PC-3 (cell line): Measurements from ENCODE around the gene B4GALNT1. TPM values are rescaled to one million over a fixed set of nuclear protein-coding genes. Genes with fewer than 3 reads are reported as not detected.

Experiments
- ATAC-seq: fragments of 200-7000 bp; cut with Tn5 transposase; 2 replicates; pipeline ENCODE4 v1.9.1; 2020; ENCODE audit warnings: mild to moderate bottlenecking, moderate library complexity
- BruUV-seq: library from RNA; stranded (reverse); fragments of 400-500 nt; replicated peaks from 2 replicates; lab custom pipeline; 2021; lab: Mats Ljungman, UMichigan
- CTCF ChIA-PET: fragments of 300-600 bp; sonication (Branson Sonifier 250); formaldehyde crosslinking; loops from one replicate; lab custom pipeline; 2022; ENCODE audit warnings: antibody characterized with exemption; lab: Charles Lee
- POLR2A ChIA-PET: fragments of 300-600 bp; sonication (Branson Sonifier 250); formaldehyde crosslinking; loops from one replicate; lab custom pipeline; 2022; ENCODE audit warnings: antibody characterized with exemption; ENCODE audit not compliant: unreplicated experiment; lab: Charles Lee
- DNase-seq: peaks from one replicate; pipeline ENCODE4 v3.0.0-alpha.2; 2015
- H2AFZ ChIP-seq: fragments of 300-600 bp; sonication (generic); 2 replicates; pipeline ENCODE4 v1.6.0; 2016; ENCODE audit warnings: antibody characterized with exemption, low read length
- H3F3A ChIP-seq: fragments of 300-600 bp; sonication (generic); one replicate; pipeline ENCODE4 v1.6.0; 2017; ENCODE audit warnings: antibody characterized with exemption, low read length, control low read depth, mild to moderate bottlenecking; ENCODE audit not compliant: unreplicated experiment
- H3K27ac ChIP-seq: fragments of 300-600 bp; sonication (generic); 2 replicates; pipeline ENCODE4 v1.5.1; 2016; ENCODE audit warnings: mild to moderate bottlenecking, low read length
- H3K27me3 ChIP-seq: fragments of 300-600 bp; sonication (generic); 2 replicates; pipeline ENCODE4 v1.6.1; 2016; ENCODE audit warnings: low read length, mixed read lengths
- H3K36me3 ChIP-seq: fragments of 300-600 bp; sonication (generic); 2 replicates; pipeline ENCODE4 v1.6.1; 2016; ENCODE audit warnings: low read depth, mixed run types, low read length, mixed read lengths
- H3K4me1 ChIP-seq: fragments of 300-600 bp; sonication (generic); 2 replicates; pipeline ENCODE4 v1.5.1; 2016; ENCODE audit warnings: low read length; ENCODE audit not compliant: insufficient read depth
- H3K4me2 ChIP-seq: fragments of 300-600 bp; sonication (generic); 2 replicates; pipeline ENCODE4 v1.6.0; 2016; ENCODE audit warnings: low read length
- H3K4me3 ChIP-seq: fragments of 300-600 bp; sonication (generic); 2 replicates; pipeline ENCODE4 v1.5.1; 2016; ENCODE audit warnings: mild to moderate bottlenecking, low read length, mixed read lengths
- H3K79me2 ChIP-seq: fragments of 300-600 bp; sonication (generic); 2 replicates; pipeline ENCODE4 v1.6.1; 2017; ENCODE audit warnings: low read length, mixed read lengths
- H3K9ac ChIP-seq: fragments of 300-600 bp; sonication (generic); 2 replicates; pipeline ENCODE4 v1.6.0; 2016; ENCODE audit warnings: mild to moderate bottlenecking, low read length
- H3K9me2 ChIP-seq: fragments of 300-600 bp; sonication (generic); replicated peaks from 2 replicates; pipeline ENCODE4 v1.6.1; 2016; ENCODE audit warnings: mixed run types, low read length, mixed read lengths
- H3K9me3 ChIP-seq: fragments of 300-600 bp; sonication (generic); 2 replicates; pipeline ENCODE4 v1.6.1; 2016; ENCODE audit warnings: low read length, mixed read lengths
- H4K20me1 ChIP-seq: fragments of 300-600 bp; sonication (generic); 2 replicates; pipeline ENCODE4 v1.6.1; 2016; ENCODE audit warnings: low read length, mixed read lengths
- CTCF ChIP-seq: fragments of 300-600 bp; sonication (generic); conservative IDR thresholded peaks from 2 replicates; pipeline ENCODE4 v1.5.1; 2017; ENCODE audit warnings: antibody characterized with exemption, low read depth, mild to moderate bottlenecking, low read length
- EZH2 ChIP-seq: fragments of 300-600 bp; sonication (generic); IDR thresholded peaks from one replicate; pipeline ENCODE4 v1.6.1; 2017; ENCODE audit warnings: antibody characterized with exemption, mild to moderate bottlenecking, low read length; ENCODE audit not compliant: unreplicated experiment
- EZH2phosphoT487 ChIP-seq: fragments of 300-600 bp; sonication (generic); IDR thresholded peaks from 2 replicates; pipeline ENCODE4 v1.6.1; 2018; ENCODE audit warnings: mild to moderate bottlenecking, antibody characterized with exemption, low read length, borderline replicate concordance
- intact Hi-C: fragments of 100-400 bp; cut with micrococcal nuclease; formaldehyde crosslinking; loops from 2 replicates; pipeline ENCODE4 v1.9.0; 2023
- total RNA-seq: library from RNA; depleted of rRNA; stranded (reverse); fragments of >200 nt; gene quantifications from 2 replicates; pipeline ENCODE4 v1.2.3, GENCODE V29; 2014

B4GALNT1 gene
- total RNA-seq, 1 experiment from 2014 or later: 39.0 TPM

GRCh38 chr12:57593187-57593586 lies 39.8 kb downstream of the B4GALNT1 start:
- Histone ChIP-seq H3K4me3 (no peak overlapping the region; the same call in 1 of the 2 replicates), H3K79me2 (peaks cover 33% of the 10 kb centered on the region), H2AFZ (no peak overlapping the region), H3K9me2 (no peaks in the 10 kb centered on the region), H3F3A (no peaks in the 10 kb centered on the region), H4K20me1 (peaks cover 10% of the 10 kb centered on the region; the same call in 1 of the 2 replicates), H3K4me1 (peaks cover 21% of the 10 kb centered on the region), H3K36me3 (peaks cover 21% of the 10 kb centered on the region; the same call in 1 of the 2 replicates), H3K27me3 (no peaks in the 10 kb centered on the region), H3K9ac (no peak overlapping the region), H3K9me3 (no peaks in the 10 kb centered on the region), H3K4me2 (peak overlapping the region; percentile 94), H3K27ac (no peak overlapping the region)
- intact Hi-C loops: no loop called here
- POLR2A ChIA-PET: no interaction called here
- no peak for TF ChIP-seq EZH2phosphoT487
- TF ChIP-seq EZH2: no peak
- TF ChIP-seq CTCF: no peak
- CTCF ChIA-PET: interaction anchor here (0.6 to 0.8 kb wide), 2 partner anchors 28 to 46 kb away, joined by 3 to 5 read pairs; no protein-coding TSS in a partner anchor
- ATAC-seq (no peak), DNase-seq (no peak)
- BruUV-seq: no TSS peak

- Histone ChIP-seq H4K20me1 (peaks cover 10% of the 10 kb centered on the region; the same call in 1 of the 2 replicates), H3K27ac (no peak overlapping the region), H2AFZ (no peak overlapping the region), H3K4me1 (peaks cover 21% of the 10 kb centered on the region), H3K9ac (no peak overlapping the region), H3K4me3 (peak overlapping the region; percentile 98), H3K9me2 (no peaks in the 10 kb centered on the region), H3K27me3 (no peaks in the 10 kb centered on the region), H3K79me2 (peaks cover 33% of the 10 kb centered on the region), H3F3A (no peaks in the 10 kb centered on the region), H3K9me3 (no peaks in the 10 kb centered on the region), H3K4me2 (peak overlapping the region; percentile 94), H3K36me3 (peaks cover 18% of the 10 kb centered on the region; the same call in 1 of the 2 replicates)
- peak; percentile 73 for DNase-seq
- ATAC-seq: no peak
- CTCF ChIA-PET: interaction anchor here (0.6 to 0.8 kb wide), 3 partner anchors 11 to 45 kb away, joined by 3 to 5 read pairs (median 5); no protein-coding TSS in a partner anchor
- intact Hi-C loops: no loop called here
- POLR2A ChIA-PET: no interaction called here
- TF ChIP-seq EZH2phosphoT487 (no peak), EZH2 (no peak), CTCF (no peak)
- BruUV-seq: no TSS peak
These were observed 40.3 kb downstream of the B4GALNT1 start for GRCh38 chr12:57592551-57593165.

- ATAC-seq: no peak
- no TSS peak for BruUV-seq
- no peak for TF ChIP-seq CTCF
- no peak for TF ChIP-seq EZH2phosphoT487
- TF ChIP-seq EZH2: no peak
- peak overlapping the region; percentile 88 for H2AFZ ChIP-seq
- H3K4me2 ChIP-seq: peak overlapping the region; percentile 94
- no peaks in the 10 kb centered on the region for H3K9me3 ChIP-seq
- peaks cover 33% of the 10 kb centered on the region for H3K79me2 ChIP-seq
- H3K27ac ChIP-seq: no peak overlapping the region
- peaks cover 10% of the 10 kb centered on the region; the same call in 1 of the 2 replicates for H4K20me1 ChIP-seq
- no peaks in the 10 kb centered on the region for H3K9me2 ChIP-seq
- peak overlapping the region; percentile 82 for H3K9ac ChIP-seq
- ChIA-PET POLR2A (no interaction called here), CTCF (interaction anchor here (0.6 kb wide), 1 partner anchor 12 kb away, joined by 5 read pairs; no protein-coding TSS in a partner anchor)
- DNase-seq: no peak
- H3K36me3 ChIP-seq: peaks cover 10% of the 10 kb centered on the region; the same call in 1 of the 2 replicates
- H3K27me3 ChIP-seq: no peaks in the 10 kb centered on the region
- peak overlapping the region; percentile 98 for H3K4me3 ChIP-seq
- intact Hi-C loops: no loop called here
- no peaks in the 10 kb centered on the region for H3F3A ChIP-seq
- H3K4me1 ChIP-seq: peaks cover 21% of the 10 kb centered on the region
These were observed 41.1 kb downstream of the B4GALNT1 start for GRCh38 chr12:57591782-57592325.
